Raji (cell line): ENCODE data around the gene GPR158.

Source experiments
- POLR2A ChIP-seq: IDR thresholded peaks from 2 replicates; pipeline ENCODE4 v1.6.1; 2011; ENCODE audit warnings: low read depth, low read length, control low read depth; ENCODE audit not compliant: insufficient read depth

Gene GPR158, protein sequence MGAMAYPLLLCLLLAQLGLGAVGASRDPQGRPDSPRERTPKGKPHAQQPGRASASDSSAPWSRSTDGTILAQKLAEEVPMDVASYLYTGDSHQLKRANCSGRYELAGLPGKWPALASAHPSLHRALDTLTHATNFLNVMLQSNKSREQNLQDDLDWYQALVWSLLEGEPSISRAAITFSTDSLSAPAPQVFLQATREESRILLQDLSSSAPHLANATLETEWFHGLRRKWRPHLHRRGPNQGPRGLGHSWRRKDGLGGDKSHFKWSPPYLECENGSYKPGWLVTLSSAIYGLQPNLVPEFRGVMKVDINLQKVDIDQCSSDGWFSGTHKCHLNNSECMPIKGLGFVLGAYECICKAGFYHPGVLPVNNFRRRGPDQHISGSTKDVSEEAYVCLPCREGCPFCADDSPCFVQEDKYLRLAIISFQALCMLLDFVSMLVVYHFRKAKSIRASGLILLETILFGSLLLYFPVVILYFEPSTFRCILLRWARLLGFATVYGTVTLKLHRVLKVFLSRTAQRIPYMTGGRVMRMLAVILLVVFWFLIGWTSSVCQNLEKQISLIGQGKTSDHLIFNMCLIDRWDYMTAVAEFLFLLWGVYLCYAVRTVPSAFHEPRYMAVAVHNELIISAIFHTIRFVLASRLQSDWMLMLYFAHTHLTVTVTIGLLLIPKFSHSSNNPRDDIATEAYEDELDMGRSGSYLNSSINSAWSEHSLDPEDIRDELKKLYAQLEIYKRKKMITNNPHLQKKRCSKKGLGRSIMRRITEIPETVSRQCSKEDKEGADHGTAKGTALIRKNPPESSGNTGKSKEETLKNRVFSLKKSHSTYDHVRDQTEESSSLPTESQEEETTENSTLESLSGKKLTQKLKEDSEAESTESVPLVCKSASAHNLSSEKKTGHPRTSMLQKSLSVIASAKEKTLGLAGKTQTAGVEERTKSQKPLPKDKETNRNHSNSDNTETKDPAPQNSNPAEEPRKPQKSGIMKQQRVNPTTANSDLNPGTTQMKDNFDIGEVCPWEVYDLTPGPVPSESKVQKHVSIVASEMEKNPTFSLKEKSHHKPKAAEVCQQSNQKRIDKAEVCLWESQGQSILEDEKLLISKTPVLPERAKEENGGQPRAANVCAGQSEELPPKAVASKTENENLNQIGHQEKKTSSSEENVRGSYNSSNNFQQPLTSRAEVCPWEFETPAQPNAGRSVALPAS (N-terminal part only)

DNA sequence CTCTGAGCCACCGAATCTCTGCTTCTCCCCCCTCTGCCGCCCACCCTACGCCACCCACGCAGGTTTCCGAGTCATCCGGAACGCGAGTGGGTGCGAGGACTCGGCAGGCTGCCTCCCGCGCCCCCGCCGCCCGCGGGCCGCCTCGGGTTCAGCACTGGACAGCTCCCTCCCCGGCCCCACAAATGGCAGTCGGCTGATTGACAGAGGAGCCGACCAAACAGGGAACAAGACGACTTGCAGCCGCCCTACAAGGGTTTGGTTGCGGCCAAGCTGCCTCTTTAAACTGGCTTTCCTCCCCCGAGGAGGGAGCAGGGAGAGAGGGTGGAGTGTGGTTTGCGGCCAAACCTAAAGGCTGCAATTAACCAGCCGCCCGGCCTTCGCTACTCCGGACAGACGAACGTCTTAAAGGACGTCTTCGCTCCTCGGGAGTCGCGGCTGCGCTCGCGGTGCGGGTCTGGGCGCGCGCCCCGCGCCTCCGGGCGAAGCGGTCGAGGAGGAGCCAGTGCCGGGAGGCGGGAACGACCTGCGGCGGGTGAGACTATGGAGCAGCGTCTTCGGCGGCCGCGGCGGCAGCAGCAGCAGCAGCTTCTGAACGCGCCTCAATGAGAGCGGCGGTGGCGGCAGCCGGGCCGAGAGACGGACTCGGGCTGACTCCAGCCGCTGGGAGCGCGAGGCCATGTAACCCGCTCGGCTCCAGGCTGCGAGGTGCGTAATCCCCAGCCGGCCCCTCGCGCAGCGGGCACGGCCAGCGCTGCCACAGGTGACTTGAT is at the start of gene GPR158:
GPR158 (plus strand) TSS at position 541 of the 770 bp plus-strand sequence. CDS start 420 bp downstream, outside the sequence.
- TF ChIP-seq POLR2A = no peak

DNA sequence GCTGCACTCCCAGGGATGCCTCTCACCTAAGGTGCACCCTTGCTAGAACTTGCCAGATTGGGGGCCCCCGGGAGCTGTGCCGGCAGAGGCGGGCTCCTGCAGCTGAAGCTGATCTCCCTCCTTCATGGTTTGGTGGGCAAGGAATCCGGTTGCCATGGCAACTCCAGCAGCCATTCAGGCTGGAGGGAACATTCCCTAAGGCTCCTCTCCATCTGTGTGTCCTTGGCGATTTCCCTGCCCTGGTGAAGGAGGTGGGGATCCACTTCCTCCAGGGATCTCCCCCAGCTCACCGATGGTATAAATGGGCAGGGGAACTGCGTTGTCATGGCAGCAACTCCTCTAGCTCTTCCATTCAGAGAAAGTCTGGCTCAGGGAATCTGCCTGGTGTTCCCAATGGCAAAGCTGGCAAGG is 49.6 kb upstream of the GPR158 start:
- TF ChIP-seq POLR2A = no peak

DNA sequence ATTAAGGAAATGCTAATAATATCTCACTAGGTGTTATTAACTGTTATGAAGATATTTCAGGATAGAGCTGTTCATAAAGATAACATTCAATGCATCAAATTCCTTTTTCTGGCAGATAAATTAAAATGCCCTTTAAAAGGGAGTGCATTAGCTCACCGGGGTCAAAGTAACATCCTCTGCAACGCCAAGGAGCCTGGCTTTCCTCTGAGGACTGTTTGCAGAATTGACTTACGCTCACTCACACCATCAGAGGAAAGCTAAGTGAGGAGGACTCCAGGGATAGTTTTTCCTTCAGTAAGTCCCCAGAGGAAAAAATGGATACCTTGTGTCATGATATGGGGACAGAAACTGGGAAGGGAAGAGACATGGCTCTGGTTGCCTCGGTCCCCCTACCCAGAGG is 45.2 kb upstream of the GPR158 start:
- TF ChIP-seq POLR2A = no peak

- no peak for TF ChIP-seq POLR2A
These were observed 43.9 kb upstream of the GPR158 start for GRCh38 chr10:25130906-25131305.

DNA sequence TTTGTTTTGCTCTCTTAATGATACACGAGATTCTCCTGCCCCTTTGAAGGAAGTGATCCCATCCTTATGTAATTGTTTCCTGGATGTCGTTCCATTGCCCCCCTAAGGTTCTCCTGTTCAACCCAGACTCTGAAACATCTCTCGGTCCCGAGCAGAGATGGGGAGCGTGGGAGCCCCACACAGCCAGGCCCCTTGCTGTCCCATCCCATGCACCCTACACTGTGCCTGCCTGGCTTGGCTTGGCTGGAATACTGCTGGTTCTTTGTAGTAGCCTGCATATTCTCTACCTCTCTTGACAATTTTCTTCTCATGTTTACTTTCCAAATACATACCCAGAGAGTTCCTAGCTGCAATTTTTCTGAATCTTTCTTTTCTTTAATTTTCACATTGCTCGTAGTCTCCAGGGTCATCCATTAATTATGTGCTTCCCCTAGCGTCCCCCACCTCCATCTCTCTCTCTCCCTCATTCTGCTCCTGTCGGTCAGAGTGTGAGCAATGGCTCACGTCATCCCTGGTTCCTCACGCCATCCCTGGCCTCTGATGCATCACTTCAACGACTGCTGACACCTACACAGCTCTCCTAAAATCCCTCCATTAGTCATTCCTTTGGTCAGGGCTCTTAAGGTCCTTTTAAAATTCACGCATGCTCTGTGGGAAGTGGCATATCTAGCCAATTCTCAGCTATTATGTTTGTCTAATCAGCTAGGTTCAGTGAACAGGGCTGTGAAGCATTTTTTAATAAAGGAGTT is 32.5 kb upstream of the GPR158 start:
- no peak for TF ChIP-seq POLR2A

DNA sequence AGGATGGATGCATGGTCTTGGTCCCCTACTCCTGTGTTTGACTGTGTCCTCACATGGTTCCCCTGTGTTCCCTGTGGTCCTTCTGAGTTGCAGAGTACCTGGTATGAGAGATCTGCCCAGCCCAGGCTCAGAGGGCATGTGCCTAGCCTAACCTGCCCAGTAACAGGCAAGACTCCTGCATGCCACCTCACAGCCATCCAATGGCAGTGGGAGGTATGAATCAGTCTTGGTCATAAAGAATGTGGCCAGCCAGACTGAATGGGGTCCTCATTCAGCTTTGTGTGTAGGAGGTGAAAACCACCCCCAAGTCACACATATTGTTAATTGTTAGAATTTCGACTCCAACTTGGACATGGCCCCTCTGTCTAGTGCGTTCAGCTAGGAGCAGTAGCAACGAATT is 17.2 kb upstream of the GPR158 start:
- no peak for TF ChIP-seq POLR2A

GRCh38 chr10:25159591-25159990 is 15.2 kb upstream of the GPR158 start:
- TF ChIP-seq POLR2A = no peak

DNA sequence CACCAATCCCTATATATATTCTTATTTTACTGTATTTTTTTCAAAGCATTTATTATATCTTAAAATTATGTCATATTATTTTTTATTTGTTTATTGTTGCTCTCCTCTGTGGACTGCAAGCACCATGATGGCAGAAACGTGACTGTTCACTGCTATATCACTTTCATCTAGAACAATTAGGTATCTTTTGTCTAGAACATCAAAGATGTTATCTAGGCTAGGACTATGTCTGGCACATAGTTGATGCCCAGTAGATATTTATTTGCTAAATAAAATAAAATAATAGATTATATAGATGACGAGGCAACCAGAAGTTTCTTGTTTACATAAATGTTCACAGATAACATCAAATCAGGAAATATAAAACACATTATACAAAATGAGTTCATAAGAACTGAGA is 12.4 kb upstream of the GPR158 start:
- no peak for TF ChIP-seq POLR2A

DNA sequence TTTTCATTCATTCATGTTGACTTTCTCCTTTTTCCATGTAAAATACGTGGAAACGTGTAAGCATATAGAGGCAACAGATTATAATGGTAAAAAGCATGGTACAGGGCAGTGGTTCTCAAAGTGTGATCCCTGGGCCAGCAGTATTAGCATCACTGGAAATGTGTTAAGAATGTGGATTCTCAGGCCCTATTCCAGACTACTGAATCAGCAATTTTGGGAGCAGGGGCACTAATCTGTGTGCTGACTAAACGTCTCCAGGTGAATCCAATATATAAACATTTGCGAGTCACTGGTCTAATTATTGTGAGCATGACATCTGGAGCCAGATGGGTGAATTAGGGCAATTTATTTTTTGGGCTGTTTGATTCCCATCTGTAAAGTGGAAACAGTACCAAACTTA is 5.1 kb upstream of the GPR158 start:
- no peak for TF ChIP-seq POLR2A

GRCh38 chr10:25170627-25171026 is 4.2 kb upstream of the GPR158 start:
- no peak for TF ChIP-seq POLR2A

- TF ChIP-seq POLR2A = no peak
These were observed 973 bp downstream of the GPR158 start for GRCh38 chr10:25175527-25176420.

GRCh38 chr10:25176421-25176968 is 1.7 kb downstream of the GPR158 start:
- TF ChIP-seq POLR2A = no peak

DNA sequence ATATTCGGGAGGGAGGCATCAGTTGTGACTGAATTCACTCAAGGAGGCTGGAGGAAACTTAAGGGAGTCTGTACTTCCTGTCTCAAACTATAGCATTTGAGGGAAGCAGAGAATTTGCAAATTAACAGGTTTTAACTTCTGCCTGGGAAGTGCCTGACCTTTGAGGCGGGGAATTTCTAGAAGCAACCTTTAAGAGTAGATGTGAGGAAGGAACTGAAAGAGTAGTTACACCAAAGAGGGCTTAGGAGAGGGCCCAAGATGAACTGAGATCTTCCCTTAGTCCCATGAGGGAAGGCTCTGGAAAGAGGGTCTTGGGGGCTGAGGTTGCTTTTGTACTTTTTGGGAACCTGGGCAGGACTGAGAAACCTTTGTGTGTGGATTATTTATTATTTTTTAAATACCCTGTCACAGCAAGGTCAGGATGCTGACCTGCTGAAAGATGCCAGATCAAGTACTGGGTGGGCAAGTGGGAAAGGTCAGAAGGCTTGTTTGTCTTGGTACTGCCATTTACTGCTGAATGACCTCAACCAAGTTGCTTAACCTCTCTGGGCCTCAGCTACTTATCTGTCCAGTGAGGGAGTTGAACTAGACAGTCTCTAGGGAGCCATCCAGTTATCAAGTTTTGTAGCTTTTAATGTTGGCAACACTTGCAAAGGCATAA is 2.4 kb downstream of the GPR158 start:
- TF ChIP-seq POLR2A = no peak

DNA sequence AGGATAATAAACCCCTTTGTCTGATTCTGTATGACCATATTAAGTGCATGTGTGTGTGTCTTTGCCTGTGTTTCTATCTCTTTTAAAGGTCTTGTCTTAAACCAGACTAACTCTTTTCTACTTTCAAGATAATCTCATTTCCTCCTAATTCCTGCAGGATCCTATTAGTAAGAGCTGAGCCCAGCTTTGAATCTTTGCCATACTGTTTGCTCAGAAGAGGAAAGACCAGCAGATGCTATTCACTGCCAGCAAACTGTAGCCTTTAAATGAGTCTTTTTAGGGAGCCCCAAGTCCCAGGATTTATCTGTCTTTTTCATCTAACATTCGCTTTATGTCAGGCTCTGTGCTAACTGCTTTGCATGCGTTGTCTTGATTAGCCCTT is 2.9 kb downstream of the GPR158 start:
- TF ChIP-seq POLR2A = no peak
